Occipital lobe (tissue), 2 donors: Measurements from ENCODE around the gene RNASE12. TPM values are rescaled to one million over a fixed set of nuclear protein-coding genes. Genes with fewer than 3 reads are reported as not detected.
"Not testable (repeated sequence)": the region's sequence is repeated elsewhere in the genome, so short reads cannot be mapped to it uniquely, and the experiment has no call there.

Experiments
- DNase-seq: peaks from one replicate; lab custom pipeline; 2025; lab: John Stamatoyannopoulos, UW
- total RNA-seq: library from RNA; depleted of rRNA; stranded (reverse); fragments of >200 nt; gene quantifications from one replicate; pipeline ENCODE4 v1.2.3, GENCODE V29; 2014

RNASE12 gene
- total RNA-seq, 1 donor from 2014 or later = not detected

- DNase-seq = no peak
These were observed 8.0 kb downstream of the RNASE12 start for GRCh38 chr14:20583142-20583541.

GRCh38 chr14:20580242-20580641 lies 10.9 kb downstream of the RNASE12 start:
- no peak for DNase-seq

GRCh38 chr14:20578784-20579502 lies 12.2 kb downstream of the RNASE12 start:
- no peak for DNase-seq

- no peak for DNase-seq
These were observed 12.9 kb downstream of the RNASE12 start for GRCh38 chr14:20578325-20578724.

- not testable (repeated sequence) for DNase-seq
These were observed 18.7 kb downstream of the RNASE12 start for GRCh38 chr14:20572382-20572990.

- not testable (repeated sequence) for DNase-seq
These were observed 20.5 kb downstream of the RNASE12 start for GRCh38 chr14:20570720-20571119.

GRCh38 chr14:20569865-20570264 lies 21.3 kb downstream of the RNASE12 start:
- DNase-seq = not testable (repeated sequence)

GRCh38 chr14:20569066-20569465 lies 22.1 kb downstream of the RNASE12 start:
- DNase-seq = no peak

GRCh38 chr14:20568393-20568792 lies 22.8 kb downstream of the RNASE12 start:
- no peak for DNase-seq

- DNase-seq = not testable (repeated sequence)
These were observed 24.0 kb downstream of the RNASE12 start for GRCh38 chr14:20567199-20567598.

- DNase-seq = no peak
These were observed 26.6 kb downstream of the RNASE12 start for GRCh38 chr14:20564501-20564997.

- no peak for DNase-seq
These were observed 27.2 kb downstream of the RNASE12 start for GRCh38 chr14:20563971-20564370.

- DNase-seq = no peak
These were observed 30.2 kb downstream of the RNASE12 start, which contains the start of gene RNASE9 for GRCh38 chr14:20560961-20561360. Gene RNASE9, minus strand, starts transcription at chr14:20561047.

GRCh38 chr14:20559461-20559904 lies 31.7 kb downstream of the RNASE12 start:
- no peak for DNase-seq

GRCh38 chr14:20557212-20557542 lies 34.0 kb downstream of the RNASE12 start:
- DNase-seq = no peak

GRCh38 chr14:20556500-20557211 lies 34.5 kb downstream of the RNASE12 start:
- no peak for DNase-seq

GRCh38 chr14:20555845-20556244 lies 35.3 kb downstream of the RNASE12 start:
- no peak for DNase-seq

- DNase-seq = no peak
These were observed 38.2 kb downstream of the RNASE12 start for GRCh38 chr14:20553024-20553423.

- DNase-seq = no peak
These were observed 39.6 kb downstream of the RNASE12 start for GRCh38 chr14:20551606-20552005.

- no peak for DNase-seq
These were observed 40.2 kb downstream of the RNASE12 start for GRCh38 chr14:20550926-20551325.

GRCh38 chr14:20548414-20549158 lies 42.6 kb downstream of the RNASE12 start:
- no peak for DNase-seq

- DNase-seq = no peak
These were observed 44.3 kb downstream of the RNASE12 start for GRCh38 chr14:20546877-20547276.
